Measurements from ENCODE around the gene FNDC5. TPM values are rescaled to one million over a fixed set of nuclear protein-coding genes. Genes with fewer than 3 reads are reported as not detected.

Gene FNDC5
- total and polyA plus RNA-seq, 2 experiments from 2014 or later: 9.0 to 11.2 TPM

DNA sequence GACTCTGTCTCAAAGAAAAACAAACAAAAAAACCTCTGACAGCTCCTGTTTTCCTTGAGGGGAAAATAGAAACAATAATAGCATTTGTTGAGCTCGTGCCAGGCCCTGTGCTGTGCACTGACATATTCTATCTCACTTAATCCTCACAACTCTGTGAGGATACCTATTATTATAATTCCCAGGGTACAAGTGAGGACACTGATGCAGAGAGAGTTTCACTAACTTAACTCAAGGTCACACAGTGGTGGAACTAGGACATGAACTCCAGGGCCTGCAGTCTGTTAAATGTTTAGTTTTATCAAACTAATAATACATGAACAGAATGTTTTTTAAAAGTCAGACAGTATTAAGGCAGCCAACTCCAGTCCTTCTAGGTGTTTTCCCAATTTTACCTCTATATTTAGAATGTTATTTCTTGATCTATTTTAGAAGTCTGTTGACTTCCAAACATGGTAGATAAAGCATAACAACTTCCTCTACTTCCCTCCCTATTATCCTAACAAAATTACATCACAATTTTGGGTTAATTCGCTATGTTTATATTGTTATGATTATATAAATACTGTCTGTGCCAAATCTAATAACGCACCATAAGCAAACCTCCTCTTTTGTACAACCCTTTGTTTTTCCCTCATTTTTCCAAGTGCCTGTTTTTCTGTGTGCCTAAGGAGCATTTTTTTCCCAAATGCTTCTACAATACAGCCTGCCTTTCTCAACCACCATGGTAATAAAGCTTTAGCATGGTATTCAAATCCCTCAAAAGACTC, 4.9 kb downstream of the FNDC5 start:
- Histone ChIP-seq H3K27me3 (peaks cover 6% of the 10 kb centered on the region), H3K4me3 (no peak overlapping the region), H2AFZ (no peak overlapping the region), H3K4me2 (no peak overlapping the region), H3K9me2 (replicated peaks; ENCODE audit: insufficient read depth) (no peaks in the 10 kb centered on the region), H3K79me2 (no peaks in the 10 kb centered on the region), H3K27ac (no peak overlapping the region), H3K4me1 (ENCODE audit: insufficient read depth) (peaks cover 7% of the 10 kb centered on the region), H4K20me1 (ENCODE audit: insufficient read depth, poor library complexity, severe bottlenecking) (no peaks in the 10 kb centered on the region), H3K36me3 (replicated peaks; ENCODE audit: insufficient read depth, low read depth) (no peaks in the 10 kb centered on the region), H3K9me3 (ENCODE audit: low read depth) (no peaks in the 10 kb centered on the region)
- 81% methylated on average over 3 of the region's 3 CpGs for WGBS (ENCODE audit: low lambda C conversion rate, missing lambda C conversion rate)
- TF ChIP-seq EZH2phosphoT487 (IDR thresholded peaks at IDR 0.05; ENCODE audit: low read depth, severe bottlenecking, unreplicated experiment): no peak
- no peak for TF ChIP-seq EZH2 (IDR thresholded peaks at IDR 0.05; ENCODE audit: borderline replicate concordance)
- TF ChIP-seq, protein P1, sequence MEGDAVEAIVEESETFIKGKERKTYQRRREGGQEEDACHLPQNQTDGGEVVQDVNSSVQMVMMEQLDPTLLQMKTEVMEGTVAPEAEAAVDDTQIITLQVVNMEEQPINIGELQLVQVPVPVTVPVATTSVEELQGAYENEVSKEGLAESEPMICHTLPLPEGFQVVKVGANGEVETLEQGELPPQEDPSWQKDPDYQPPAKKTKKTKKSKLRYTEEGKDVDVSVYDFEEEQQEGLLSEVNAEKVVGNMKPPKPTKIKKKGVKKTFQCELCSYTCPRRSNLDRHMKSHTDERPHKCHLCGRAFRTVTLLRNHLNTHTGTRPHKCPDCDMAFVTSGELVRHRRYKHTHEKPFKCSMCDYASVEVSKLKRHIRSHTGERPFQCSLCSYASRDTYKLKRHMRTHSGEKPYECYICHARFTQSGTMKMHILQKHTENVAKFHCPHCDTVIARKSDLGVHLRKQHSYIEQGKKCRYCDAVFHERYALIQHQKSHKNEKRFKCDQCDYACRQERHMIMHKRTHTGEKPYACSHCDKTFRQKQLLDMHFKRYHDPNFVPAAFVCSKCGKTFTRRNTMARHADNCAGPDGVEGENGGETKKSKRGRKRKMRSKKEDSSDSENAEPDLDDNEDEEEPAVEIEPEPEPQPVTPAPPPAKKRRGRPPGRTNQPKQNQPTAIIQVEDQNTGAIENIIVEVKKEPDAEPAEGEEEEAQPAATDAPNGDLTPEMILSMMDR (IDR thresholded peaks at IDR 0.05; ENCODE audit: poor library complexity): no peak
- no peak for DNase-seq (ENCODE audit: low spot score)

DNA sequence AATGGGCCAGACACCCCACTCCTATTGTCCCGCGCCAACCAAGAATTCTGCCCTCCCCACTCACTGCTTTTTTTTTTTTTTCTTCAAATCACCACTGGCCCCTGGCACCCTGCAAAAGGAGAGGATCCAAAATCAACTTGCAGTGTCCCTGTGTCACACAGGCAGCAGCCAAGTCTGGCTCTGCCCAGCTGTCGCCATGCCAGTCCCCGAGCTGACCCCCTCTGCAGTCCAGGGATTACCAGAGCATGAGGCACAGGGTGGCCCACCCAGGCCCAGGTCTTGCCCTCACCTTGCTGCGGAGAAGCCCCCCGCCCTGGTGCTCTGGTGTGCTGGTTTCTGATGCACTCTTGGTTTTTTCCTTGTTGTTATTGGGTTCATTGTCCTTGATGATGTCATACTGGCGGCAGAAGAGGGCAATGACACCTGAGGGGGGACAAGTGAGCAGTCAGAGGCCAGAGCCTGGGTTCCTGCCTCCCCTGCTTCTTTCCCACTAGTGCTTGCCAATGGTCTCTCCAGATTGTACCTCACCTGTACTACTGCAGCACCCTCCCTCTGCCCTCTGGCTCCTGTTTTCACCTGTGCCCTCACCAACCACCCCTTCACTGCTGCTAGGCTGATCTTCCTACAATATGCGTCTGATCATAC, 6.2 kb downstream of the FNDC5 start:
- no peak for DNase-seq (ENCODE audit: low spot score)

DNA sequence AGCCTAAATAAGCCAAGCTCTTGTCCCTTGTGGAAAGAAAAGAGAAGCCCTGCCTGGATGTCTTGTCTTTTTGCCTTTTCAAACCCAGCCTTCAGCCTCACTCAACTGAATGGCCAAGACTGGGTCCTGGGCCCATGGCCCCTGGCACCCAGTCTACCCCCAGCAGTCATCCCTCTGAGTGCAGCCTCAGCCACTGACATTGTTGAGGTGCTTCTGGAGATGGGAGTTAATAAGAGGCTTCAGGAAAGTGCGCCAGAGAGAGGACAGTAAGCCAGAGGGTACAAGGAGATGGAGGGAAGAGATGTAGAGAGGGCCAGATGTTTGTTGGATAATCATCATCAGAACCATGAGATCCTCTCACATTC, 6.8 kb downstream of the FNDC5 start:
- H4K20me1 ChIP-seq (ENCODE audit: insufficient read depth, poor library complexity, severe bottlenecking): no peaks in the 10 kb centered on the region
- no peak overlapping the region for H3K4me3 ChIP-seq
- no peak overlapping the region for H3K27ac ChIP-seq
- no peak for TF ChIP-seq EZH2 (IDR thresholded peaks at IDR 0.05; ENCODE audit: borderline replicate concordance)
- TF ChIP-seq, protein P1 (IDR thresholded peaks at IDR 0.05; ENCODE audit: poor library complexity): no peak
- TF ChIP-seq EZH2phosphoT487 (IDR thresholded peaks at IDR 0.05; ENCODE audit: low read depth, severe bottlenecking, unreplicated experiment): no peak
- DNase-seq (ENCODE audit: low spot score): no peak
- H3K4me2 ChIP-seq: no peak overlapping the region
- no peaks in the 10 kb centered on the region for H3K9me3 ChIP-seq (ENCODE audit: low read depth)
- 95% methylated on average over 1 of the region's 1 CpG for WGBS (ENCODE audit: low lambda C conversion rate, missing lambda C conversion rate)
- H3K27me3 ChIP-seq: no peaks in the 10 kb centered on the region
- no peaks in the 10 kb centered on the region for H3K36me3 ChIP-seq (replicated peaks; ENCODE audit: insufficient read depth, low read depth)
- H2AFZ ChIP-seq: no peak overlapping the region
- no peaks in the 10 kb centered on the region for H3K9me2 ChIP-seq (replicated peaks; ENCODE audit: insufficient read depth)
- no peaks in the 10 kb centered on the region for H3K4me1 ChIP-seq (ENCODE audit: insufficient read depth)
- H3K79me2 ChIP-seq: no peaks in the 10 kb centered on the region

More for the DNA sequence above, 6.2 kb downstream of the FNDC5 start:
- Histone ChIP-seq H4K20me1 (ENCODE audit: insufficient read depth, poor library complexity, severe bottlenecking) (no peaks in the 10 kb centered on the region), H3K27me3 (no peaks in the 10 kb centered on the region), H3K79me2 (no peaks in the 10 kb centered on the region), H3K4me3 (no peak overlapping the region), H3K9me2 (replicated peaks; ENCODE audit: insufficient read depth) (no peaks in the 10 kb centered on the region), H3K27ac (no peak overlapping the region), H3K9me3 (ENCODE audit: low read depth) (no peaks in the 10 kb centered on the region), H3K36me3 (replicated peaks; ENCODE audit: insufficient read depth, low read depth) (no peaks in the 10 kb centered on the region), H3K4me2 (no peak overlapping the region), H3K4me1 (ENCODE audit: insufficient read depth) (no peaks in the 10 kb centered on the region), H2AFZ (no peak overlapping the region)
- 95% methylated on average over 8 of the region's 8 CpGs for WGBS (ENCODE audit: low lambda C conversion rate, missing lambda C conversion rate)
- TF ChIP-seq EZH2phosphoT487 (IDR thresholded peaks at IDR 0.05; ENCODE audit: low read depth, severe bottlenecking, unreplicated experiment) (no peak), EZH2 (IDR thresholded peaks at IDR 0.05; ENCODE audit: borderline replicate concordance) (no peak)
- TF ChIP-seq, protein P1 (IDR thresholded peaks at IDR 0.05; ENCODE audit: poor library complexity): no peak
